ENCODE data around the gene MPPED1.

MPPED1 gene

DNA sequence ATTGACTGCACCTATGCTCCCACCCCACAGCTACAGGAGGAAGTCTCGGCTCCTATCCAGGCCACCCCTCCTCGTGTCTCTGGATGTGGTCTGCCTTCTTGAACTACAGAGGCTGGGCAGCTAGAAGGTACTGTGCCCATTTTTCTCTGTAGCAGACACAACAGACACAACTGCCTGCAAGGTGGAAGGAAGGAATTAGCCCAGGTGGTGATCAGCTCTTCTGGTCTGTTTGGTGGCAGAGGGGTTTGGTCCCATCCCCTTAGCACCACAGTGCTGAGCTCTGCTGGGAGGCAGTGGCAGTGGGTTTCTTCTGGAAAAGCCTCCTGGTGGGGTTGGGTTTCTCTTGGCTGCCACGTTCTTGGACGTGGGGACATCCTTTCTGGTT, 132.5 kb downstream of the MPPED1 start:
- H3K79me2 ChIP-seq (ENCODE audit: insufficient read depth, low read length), result no peaks in the 10 kb centered on the region
- TF ChIP-seq, protein P1, sequence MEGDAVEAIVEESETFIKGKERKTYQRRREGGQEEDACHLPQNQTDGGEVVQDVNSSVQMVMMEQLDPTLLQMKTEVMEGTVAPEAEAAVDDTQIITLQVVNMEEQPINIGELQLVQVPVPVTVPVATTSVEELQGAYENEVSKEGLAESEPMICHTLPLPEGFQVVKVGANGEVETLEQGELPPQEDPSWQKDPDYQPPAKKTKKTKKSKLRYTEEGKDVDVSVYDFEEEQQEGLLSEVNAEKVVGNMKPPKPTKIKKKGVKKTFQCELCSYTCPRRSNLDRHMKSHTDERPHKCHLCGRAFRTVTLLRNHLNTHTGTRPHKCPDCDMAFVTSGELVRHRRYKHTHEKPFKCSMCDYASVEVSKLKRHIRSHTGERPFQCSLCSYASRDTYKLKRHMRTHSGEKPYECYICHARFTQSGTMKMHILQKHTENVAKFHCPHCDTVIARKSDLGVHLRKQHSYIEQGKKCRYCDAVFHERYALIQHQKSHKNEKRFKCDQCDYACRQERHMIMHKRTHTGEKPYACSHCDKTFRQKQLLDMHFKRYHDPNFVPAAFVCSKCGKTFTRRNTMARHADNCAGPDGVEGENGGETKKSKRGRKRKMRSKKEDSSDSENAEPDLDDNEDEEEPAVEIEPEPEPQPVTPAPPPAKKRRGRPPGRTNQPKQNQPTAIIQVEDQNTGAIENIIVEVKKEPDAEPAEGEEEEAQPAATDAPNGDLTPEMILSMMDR (IDR thresholded peaks at IDR 0.05; ENCODE audit: borderline replicate concordance, extremely low read depth, low read length, poor library complexity, severe bottlenecking), result no peak
- TF ChIP-seq EZH2 (IDR thresholded peaks at IDR 0.05; ENCODE audit: borderline replicate concordance, low read depth, low read length, severe bottlenecking), result no peak
- no peaks in the 10 kb centered on the region for H3K4me1 ChIP-seq (ENCODE audit: insufficient read depth, low read length)
- H3K27ac ChIP-seq (ENCODE audit: low read length), result no peak overlapping the region
- no peak overlapping the region for H2AFZ ChIP-seq (ENCODE audit: low read depth, low read length)
- no peak for DNase-seq
- no peaks in the 10 kb centered on the region for H3K9me3 ChIP-seq (ENCODE audit: insufficient read depth, low read length, severe bottlenecking)
- H4K20me1 ChIP-seq (ENCODE audit: insufficient read depth, low read length), result no peaks in the 10 kb centered on the region; the same call in 1 of the 2 replicates
- H3K4me3 ChIP-seq (ENCODE audit: low read depth in 1 of 2, low read length in 2 of 2), result no peak overlapping the region
- peaks cover 4% of the 10 kb centered on the region for H3K27me3 ChIP-seq (ENCODE audit: insufficient read depth, low read length, poor library complexity)
- ATAC-seq (ENCODE audit: insufficient read depth, low read depth), result no peak
- H3K36me3 ChIP-seq (ENCODE audit: insufficient read depth, low read length), result no peaks in the 10 kb centered on the region
- H3K4me2 ChIP-seq (ENCODE audit: insufficient read depth, low read length), result no peak overlapping the region
- H3K9ac ChIP-seq (ENCODE audit: low read depth, low read length), result no peak overlapping the region

DNA sequence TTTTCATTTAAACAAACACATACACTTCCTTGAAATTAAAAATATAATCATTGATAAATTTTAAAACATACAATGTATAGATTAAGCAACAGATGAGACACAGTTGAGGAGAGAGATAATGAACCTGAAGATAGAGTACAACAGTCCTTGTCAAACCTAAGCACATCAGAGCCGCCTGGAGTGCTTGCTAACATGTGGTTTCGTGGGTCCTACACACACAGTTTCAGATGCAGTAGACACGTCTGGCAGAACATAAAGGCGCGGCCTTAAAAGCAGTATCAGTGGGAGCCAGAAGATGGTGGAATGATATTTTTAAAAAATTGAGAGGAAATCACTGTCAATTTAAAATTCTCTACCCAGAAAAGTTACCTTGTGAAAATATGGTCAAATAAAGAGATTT, 134.4 kb downstream of the MPPED1 start:
- no peak overlapping the region for H3K4me2 ChIP-seq (ENCODE audit: insufficient read depth, low read length)
- no peaks in the 10 kb centered on the region for H3K79me2 ChIP-seq (ENCODE audit: insufficient read depth, low read length)
- H3K4me3 ChIP-seq (ENCODE audit: low read depth in 1 of 2, low read length in 2 of 2), result no peak overlapping the region
- no peaks in the 10 kb centered on the region for H4K20me1 ChIP-seq (ENCODE audit: insufficient read depth, low read length)
- H3K27me3 ChIP-seq (ENCODE audit: insufficient read depth, low read length, poor library complexity), result peaks cover 4% of the 10 kb centered on the region
- ATAC-seq (ENCODE audit: insufficient read depth, low read depth) (no peak), DNase-seq (no peak)
- no peak overlapping the region for H3K9ac ChIP-seq (ENCODE audit: low read depth, low read length)
- H3K4me1 ChIP-seq (ENCODE audit: insufficient read depth, low read length), result no peaks in the 10 kb centered on the region
- H3K27ac ChIP-seq (ENCODE audit: low read length), result no peak overlapping the region
- no peak overlapping the region for H2AFZ ChIP-seq (ENCODE audit: low read depth, low read length)
- H3K9me3 ChIP-seq (ENCODE audit: insufficient read depth, low read length, severe bottlenecking), result no peaks in the 10 kb centered on the region
- no peak for TF ChIP-seq EZH2 (IDR thresholded peaks at IDR 0.05; ENCODE audit: borderline replicate concordance, low read depth, low read length, severe bottlenecking)
- TF ChIP-seq, protein P1 (IDR thresholded peaks at IDR 0.05; ENCODE audit: borderline replicate concordance, extremely low read depth, low read length, poor library complexity, severe bottlenecking), result no peak
- no peaks in the 10 kb centered on the region for H3K36me3 ChIP-seq (ENCODE audit: insufficient read depth, low read length)

- no peak for TF ChIP-seq EZH2 (IDR thresholded peaks at IDR 0.05; ENCODE audit: borderline replicate concordance, low read depth, low read length, severe bottlenecking)
- TF ChIP-seq, protein P1 (IDR thresholded peaks at IDR 0.05; ENCODE audit: borderline replicate concordance, extremely low read depth, low read length, poor library complexity, severe bottlenecking), result no peak
Measured at GRCh38 chr22:43550024-43550620, 138.3 kb downstream of the MPPED1 start.

More at GRCh38 chr22:43550024-43550620, 138.3 kb downstream of the MPPED1 start:
- no peak overlapping the region for H3K4me3 ChIP-seq (ENCODE audit: low read depth in 1 of 2, low read length in 2 of 2)
- no peaks in the 10 kb centered on the region for H3K9me3 ChIP-seq (ENCODE audit: insufficient read depth, low read length, severe bottlenecking)
- H2AFZ ChIP-seq (ENCODE audit: low read depth, low read length), result no peak overlapping the region
- no peaks in the 10 kb centered on the region for H3K4me1 ChIP-seq (ENCODE audit: insufficient read depth, low read length)
- no peaks in the 10 kb centered on the region for H3K36me3 ChIP-seq (ENCODE audit: insufficient read depth, low read length)
- H3K79me2 ChIP-seq (ENCODE audit: insufficient read depth, low read length), result no peaks in the 10 kb centered on the region
- DNase-seq (no peak), ATAC-seq (ENCODE audit: insufficient read depth, low read depth) (no peak)
- H4K20me1 ChIP-seq (ENCODE audit: insufficient read depth, low read length), result no peaks in the 10 kb centered on the region
- no peaks in the 10 kb centered on the region for H3K27me3 ChIP-seq (ENCODE audit: insufficient read depth, low read length, poor library complexity)
- H3K4me2 ChIP-seq (ENCODE audit: insufficient read depth, low read length), result no peak overlapping the region
- no peak overlapping the region for H3K9ac ChIP-seq (ENCODE audit: low read depth, low read length)
- no peak overlapping the region for H3K27ac ChIP-seq (ENCODE audit: low read length)
